ENCODE results near the gene HPSE.

The HPSE gene

GRCh38 chr4:83250687-83251446 lies 83.8 kb downstream of the HPSE start:
- TF ChIP-seq CTCF (IDR thresholded peaks at IDR 0.05), result no peak

GRCh38 chr4:83248486-83248885 lies 86.2 kb downstream of the HPSE start:
- no peak for TF ChIP-seq CTCF (IDR thresholded peaks at IDR 0.05)

GRCh38 chr4:83247415-83248357 lies 87.0 kb downstream of the HPSE start:
- TF ChIP-seq CTCF (IDR thresholded peaks at IDR 0.05), result no peak

Data from LNCAP (cell line).